ENCODE data around the gene C12orf56. TPM values are rescaled to one million over a fixed set of nuclear protein-coding genes. Genes with fewer than 3 reads are reported as not detected.

Gene C12orf56
- total RNA-seq, 1 donor from 2014 or later, result not detected

DNA sequence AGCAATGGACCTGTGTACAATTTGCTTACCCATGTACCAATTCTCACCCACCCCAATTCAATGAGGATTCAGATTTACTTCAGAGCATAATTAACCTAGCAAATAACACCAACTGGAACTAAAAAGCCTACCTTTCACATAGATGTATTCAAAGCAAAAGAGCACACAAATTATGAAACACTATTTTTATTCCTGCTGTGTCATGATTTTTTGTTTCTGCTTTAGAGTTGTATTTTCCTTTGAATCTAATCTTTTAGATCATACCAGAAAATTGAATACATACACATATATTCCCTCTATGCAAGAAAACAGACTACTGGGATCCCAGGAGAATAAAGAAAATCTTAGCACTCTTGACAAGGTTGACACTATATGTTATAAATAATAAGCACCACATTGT lies 174.3 kb downstream of the C12orf56 start:
- no peak for ATAC-seq (ENCODE audit: poor library complexity)
- DNase-seq, result no peak
- intact Hi-C loops (cut with DNase I), result no loop called here

Other genes with a start within 250 kb of the C12orf56 start
- gene KICS2, start 168.5 kb downstream of the C12orf56 start, total RNA-seq, result 3.1 TPM
- 27.9 TPM for gene XPOT, start 13.6 kb upstream of the C12orf56 start, total RNA-seq
- 11.6 TPM for gene TBK1, start 61.4 kb upstream of the C12orf56 start, total RNA-seq
- 117 TPM for gene RASSF3, start 219.7 kb upstream of the C12orf56 start, total RNA-seq